Activated CD8-positive, alpha-beta memory T cell treated with anti-CD3 and anti-CD28 coated beads, Interleukin-2, amount 50 U/mL, for 24 hours (primary cell): ENCODE measurements around the gene NBEA.
"Not testable (repeated sequence)": the region's sequence is repeated elsewhere in the genome, so short reads cannot be mapped to it uniquely, and the experiment has no call there.

Experiments used
- DNase-seq: peaks from one replicate; pipeline ENCODE4 v3.0.0-alpha.2; 2020; ENCODE audit errors: extremely low read depth

Gene NBEA

GRCh38 chr13:34944751-34945150, 2.7 kb downstream of the NBEA start:
- no peak for DNase-seq

GRCh38 chr13:34951528-34951927, 9.5 kb downstream of the NBEA start:
- no peak for DNase-seq

GRCh38 chr13:34959489-34959888, 17.4 kb downstream of the NBEA start:
- DNase-seq: no peak

GRCh38 chr13:34964558-34964957, 22.5 kb downstream of the NBEA start:
- no peak for DNase-seq

GRCh38 chr13:34967851-34968562, 25.9 kb downstream of the NBEA start:
- DNase-seq: no peak

GRCh38 chr13:34969539-34969938, 27.5 kb downstream of the NBEA start:
- not testable (repeated sequence) for DNase-seq

- no peak for DNase-seq
Measured at GRCh38 chr13:34970961-34971360, 28.9 kb downstream of the NBEA start.

GRCh38 chr13:34971473-34971872, 29.4 kb downstream of the NBEA start:
- no peak for DNase-seq

GRCh38 chr13:34985199-34985598, 43.1 kb downstream of the NBEA start:
- not testable (repeated sequence) for DNase-seq

- no peak for DNase-seq
Measured at GRCh38 chr13:34988330-34988791, 46.3 kb downstream of the NBEA start.

GRCh38 chr13:34990399-34991214, 48.5 kb downstream of the NBEA start:
- DNase-seq: no peak

- no peak for DNase-seq
Measured at GRCh38 chr13:34993470-34993869, 51.4 kb downstream of the NBEA start.

- not testable (repeated sequence) for DNase-seq
Measured at GRCh38 chr13:35003734-35004133, 61.7 kb downstream of the NBEA start.

GRCh38 chr13:35005051-35005450, 63.0 kb downstream of the NBEA start:
- no peak for DNase-seq

- no peak for DNase-seq
Measured at GRCh38 chr13:35014606-35015213, 72.6 kb downstream of the NBEA start.

- DNase-seq: no peak
Measured at GRCh38 chr13:35016362-35017112, 74.5 kb downstream of the NBEA start.

GRCh38 chr13:35025314-35025713, 83.2 kb downstream of the NBEA start:
- DNase-seq: no peak

- no peak for DNase-seq
Measured at GRCh38 chr13:35028338-35028867, 86.3 kb downstream of the NBEA start.

- DNase-seq: no peak
Measured at GRCh38 chr13:35039012-35039411, 96.9 kb downstream of the NBEA start.

- no peak for DNase-seq
Measured at GRCh38 chr13:35046587-35046986, 104.5 kb downstream of the NBEA start.

GRCh38 chr13:35055705-35056104, 113.6 kb downstream of the NBEA start:
- no peak for DNase-seq

- no peak for DNase-seq
Measured at GRCh38 chr13:35057858-35058257, 115.8 kb downstream of the NBEA start.
